Cardiac fibroblast (primary cell): ENCODE results near the gene REV1.

Source experiments
- DNase-seq, 2 donors: peaks; one replicate each; pipeline versions ENCODE4 v3.0.0 to v3.0.0-alpha.2; 2010; ENCODE audit warnings: low read depth in 2 of 2
- H3K4me3 ChIP-seq, 2 donors: replicated peaks in 1 of 2; 1 replicate in 1 of 2; 2 replicates in 1 of 2; pipeline ENCODE4 v1.5.1; 2011; ENCODE audit warnings: low read depth in 2 of 2, low read length in 2 of 2, mild to moderate bottlenecking in 2 of 2, moderate library complexity in 1 of 2
- TF ChIP-seq, protein P1 (sequence below): IDR thresholded peaks from one replicate; pipeline ENCODE4 v1.5.1; 2011; ENCODE audit warnings: low read depth, mild to moderate bottlenecking, low read length, inconsistent platforms

The REV1 gene

DNA sequence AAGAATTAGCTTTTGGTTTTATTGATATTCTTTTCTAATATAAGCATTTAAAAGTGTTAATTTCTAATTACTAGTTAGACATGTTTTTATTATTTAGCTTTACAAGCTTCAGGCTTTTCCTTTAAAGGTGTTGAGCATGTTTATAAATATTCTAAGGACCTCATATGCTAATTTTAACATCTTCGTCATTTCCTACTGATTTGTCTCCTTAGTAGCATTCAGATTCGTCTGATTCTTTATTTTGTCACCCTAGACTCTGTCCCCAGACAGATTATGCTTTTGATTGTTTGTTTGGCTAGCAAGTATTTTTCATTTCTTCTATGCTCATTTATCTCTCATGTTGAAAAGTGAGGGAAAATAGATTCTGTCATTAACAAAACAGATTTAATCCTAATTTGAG lies 100.9 kb downstream of the REV1 start:
- DNase-seq: no peak
- TF ChIP-seq, protein P1, sequence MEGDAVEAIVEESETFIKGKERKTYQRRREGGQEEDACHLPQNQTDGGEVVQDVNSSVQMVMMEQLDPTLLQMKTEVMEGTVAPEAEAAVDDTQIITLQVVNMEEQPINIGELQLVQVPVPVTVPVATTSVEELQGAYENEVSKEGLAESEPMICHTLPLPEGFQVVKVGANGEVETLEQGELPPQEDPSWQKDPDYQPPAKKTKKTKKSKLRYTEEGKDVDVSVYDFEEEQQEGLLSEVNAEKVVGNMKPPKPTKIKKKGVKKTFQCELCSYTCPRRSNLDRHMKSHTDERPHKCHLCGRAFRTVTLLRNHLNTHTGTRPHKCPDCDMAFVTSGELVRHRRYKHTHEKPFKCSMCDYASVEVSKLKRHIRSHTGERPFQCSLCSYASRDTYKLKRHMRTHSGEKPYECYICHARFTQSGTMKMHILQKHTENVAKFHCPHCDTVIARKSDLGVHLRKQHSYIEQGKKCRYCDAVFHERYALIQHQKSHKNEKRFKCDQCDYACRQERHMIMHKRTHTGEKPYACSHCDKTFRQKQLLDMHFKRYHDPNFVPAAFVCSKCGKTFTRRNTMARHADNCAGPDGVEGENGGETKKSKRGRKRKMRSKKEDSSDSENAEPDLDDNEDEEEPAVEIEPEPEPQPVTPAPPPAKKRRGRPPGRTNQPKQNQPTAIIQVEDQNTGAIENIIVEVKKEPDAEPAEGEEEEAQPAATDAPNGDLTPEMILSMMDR: no peak
- no peak overlapping the region for H3K4me3 ChIP-seq

DNA sequence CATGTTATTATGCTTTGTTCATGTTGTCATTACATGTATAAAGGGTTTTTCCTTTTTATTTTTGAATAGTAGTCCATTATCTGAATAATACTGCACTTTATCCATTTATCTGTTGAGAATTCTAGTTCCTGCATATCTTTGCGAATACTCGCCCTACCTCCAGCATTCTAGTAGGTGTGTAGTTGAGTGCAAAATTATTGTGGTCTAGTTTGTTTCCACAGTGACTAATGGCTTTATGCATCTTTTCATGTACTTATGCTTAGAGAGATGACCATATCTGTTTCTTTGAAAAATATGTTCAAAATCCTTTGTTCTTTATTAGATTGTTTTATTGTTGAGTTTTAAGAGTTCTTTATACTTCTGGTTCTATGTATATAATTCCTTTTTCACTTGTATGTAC lies 103.8 kb downstream of the REV1 start:
- DNase-seq: peak in 1 of 2 donors; percentile 46
- no peak overlapping the region for H3K4me3 ChIP-seq
- TF ChIP-seq, protein P1: no peak

DNA sequence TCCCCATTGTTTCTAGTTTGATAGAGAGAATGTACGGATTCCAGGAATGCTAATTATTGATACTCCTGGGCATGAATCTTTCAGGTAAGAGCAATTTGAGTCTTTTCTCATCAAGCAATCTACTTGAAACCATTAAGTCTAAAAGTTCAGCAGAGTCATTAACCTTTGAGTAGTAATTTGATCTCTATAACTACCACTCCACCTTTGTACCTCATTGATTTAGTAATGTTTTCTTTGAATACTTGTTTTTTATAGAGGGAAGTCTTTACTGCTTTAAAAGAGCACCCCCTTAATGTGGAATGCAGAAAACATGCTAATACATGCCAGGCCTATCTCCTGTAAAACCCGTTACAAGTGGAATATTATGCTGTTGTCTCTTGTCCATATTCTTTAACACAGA lies 107.7 kb downstream of the REV1 start:
- TF ChIP-seq, protein P1: no peak

DNA sequence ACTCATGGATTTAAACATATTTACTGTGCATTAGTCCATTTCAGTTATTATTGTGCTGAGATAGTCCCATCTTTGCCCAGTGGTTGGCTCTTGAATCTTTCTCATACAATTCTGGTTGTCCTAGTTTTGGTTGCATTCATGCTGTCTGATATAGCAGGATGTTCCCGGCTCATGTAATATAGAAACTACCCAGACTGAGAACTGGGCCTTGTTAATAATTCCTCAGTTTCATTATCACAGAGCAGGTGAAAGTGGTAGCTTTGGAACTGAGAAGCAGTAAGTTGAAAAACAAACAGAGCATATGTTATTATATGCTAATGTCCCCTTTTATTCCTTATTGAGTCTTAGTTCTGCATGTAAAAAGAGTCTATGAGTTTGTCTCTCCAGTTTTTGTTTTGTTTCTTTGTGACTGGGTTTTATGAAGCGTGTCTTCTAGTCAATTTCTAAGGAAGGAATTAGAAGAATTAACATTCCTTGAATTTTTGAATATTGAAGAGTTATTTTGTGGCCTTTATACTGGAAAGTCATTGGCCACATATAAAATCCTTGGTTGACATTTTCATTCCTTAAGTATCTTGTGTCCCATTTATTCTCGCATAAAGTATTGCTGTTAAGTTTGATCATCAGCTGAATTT lies 109.3 kb downstream of the REV1 start:
- H3K4me3 ChIP-seq: no peak overlapping the region
- TF ChIP-seq, protein P1: no peak
- DNase-seq: no peak

More for the DNA sequence above, 107.7 kb downstream of the REV1 start:
- H3K4me3 ChIP-seq: no peak overlapping the region
- no peak for DNase-seq

DNA sequence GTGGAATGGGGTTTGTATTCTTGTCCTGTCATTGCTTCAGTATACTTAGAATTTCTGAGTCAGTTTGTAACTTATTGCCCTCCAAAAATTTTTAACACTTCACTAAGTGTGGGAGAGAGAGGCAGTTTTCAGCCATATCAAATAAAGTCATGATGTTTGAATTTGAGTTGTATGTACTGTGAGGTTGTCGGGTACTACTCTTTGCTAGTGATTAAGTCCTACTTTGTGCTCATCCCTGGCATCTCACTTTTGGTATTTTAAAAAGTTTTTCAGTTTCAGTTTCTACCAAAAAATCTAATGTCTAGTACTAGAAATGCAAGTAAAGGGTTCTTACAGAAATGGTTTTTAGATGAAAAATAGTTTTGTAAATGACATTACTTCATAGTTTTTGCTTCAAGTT lies 111.9 kb downstream of the REV1 start:
- no peak for DNase-seq
- no peak overlapping the region for H3K4me3 ChIP-seq

DNA sequence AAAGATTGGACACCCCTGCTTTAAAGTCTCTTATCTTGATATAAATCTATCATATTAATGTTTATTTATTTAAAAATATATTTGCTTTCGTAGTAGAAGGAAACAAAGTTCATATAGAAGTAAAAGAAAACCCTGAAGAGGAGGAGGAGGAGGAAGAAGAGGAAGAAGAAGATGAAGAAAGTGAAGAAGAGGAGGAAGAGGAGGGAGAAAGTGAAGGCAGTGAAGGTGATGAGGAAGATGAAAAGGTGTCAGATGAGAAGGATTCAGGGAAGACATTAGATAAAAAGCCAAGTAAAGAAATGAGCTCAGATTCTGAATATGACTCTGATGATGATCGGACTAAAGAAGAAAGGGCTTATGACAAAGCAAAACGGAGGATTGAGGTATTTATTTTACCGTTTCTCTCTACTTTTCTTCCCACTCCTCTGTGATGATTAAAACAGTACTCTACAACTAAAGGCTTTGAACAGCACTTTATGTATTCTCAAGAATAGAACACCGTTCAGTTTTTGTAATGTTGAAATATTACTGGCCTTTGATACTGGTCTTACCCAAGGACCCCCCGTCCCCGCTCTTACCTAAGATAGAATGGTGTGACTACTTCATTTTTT lies 113.5 kb downstream of the REV1 start:
- H3K4me3 ChIP-seq: no peak overlapping the region
- TF ChIP-seq, protein P1: no peak
- no peak for DNase-seq

More for the DNA sequence above, 111.9 kb downstream of the REV1 start:
- TF ChIP-seq, protein P1: no peak

DNA sequence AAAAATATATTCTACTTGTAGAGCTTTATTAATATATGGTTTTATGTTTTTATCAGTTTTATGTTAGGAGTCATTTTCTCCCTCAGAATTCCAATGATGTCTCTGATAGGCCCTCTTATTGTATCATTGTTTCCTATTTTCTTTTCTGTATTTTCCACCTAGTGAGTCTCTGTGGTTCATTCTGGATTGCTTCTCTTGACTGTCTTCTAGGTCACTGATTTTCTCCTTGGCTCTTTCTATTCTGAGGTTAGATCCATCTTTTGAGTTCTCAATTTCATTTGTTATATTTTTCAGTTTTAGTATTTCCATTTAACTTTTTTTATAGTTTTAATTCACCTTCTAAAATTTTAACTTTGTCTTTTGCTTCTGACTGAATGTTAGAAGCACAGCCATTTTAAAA lies 115.1 kb downstream of the REV1 start:
- TF ChIP-seq, protein P1: no peak
- no peak for DNase-seq
- no peak overlapping the region for H3K4me3 ChIP-seq
